Right forelimb (tissue), 1 donor: ENCODE results near the gene RALGPS1.

Source experiments
- DNase-seq: peaks from one replicate; pipeline ENCODE4 v3.0.0-alpha.2; 2018

Gene RALGPS1

DNA sequence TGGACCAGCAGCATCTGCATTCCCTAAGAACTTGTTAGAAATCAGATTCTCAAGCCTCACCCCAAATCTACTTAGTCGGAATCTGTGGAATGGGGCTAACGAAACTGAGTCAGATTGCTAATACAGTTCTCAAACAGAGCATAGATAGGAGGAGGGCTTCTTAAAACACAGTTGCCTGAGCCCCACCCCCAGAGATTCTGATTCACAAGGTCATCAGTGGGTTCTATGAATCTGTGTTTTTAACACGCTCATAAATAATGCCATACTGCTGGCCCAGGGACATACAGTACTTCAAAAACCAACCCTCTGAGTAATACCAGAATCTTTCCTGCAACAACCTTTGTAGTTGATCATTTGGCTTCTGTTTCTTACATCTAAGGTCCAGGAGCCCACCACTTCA lies 317.1 kb downstream of the RALGPS1 start:
- no peak for DNase-seq

GRCh38 chr9:127232833-127233549 lies 318.4 kb downstream of the RALGPS1 start:
- no peak for DNase-seq

GRCh38 chr9:127233550-127233949 lies 319.0 kb downstream of the RALGPS1 start:
- no peak for DNase-seq

DNA sequence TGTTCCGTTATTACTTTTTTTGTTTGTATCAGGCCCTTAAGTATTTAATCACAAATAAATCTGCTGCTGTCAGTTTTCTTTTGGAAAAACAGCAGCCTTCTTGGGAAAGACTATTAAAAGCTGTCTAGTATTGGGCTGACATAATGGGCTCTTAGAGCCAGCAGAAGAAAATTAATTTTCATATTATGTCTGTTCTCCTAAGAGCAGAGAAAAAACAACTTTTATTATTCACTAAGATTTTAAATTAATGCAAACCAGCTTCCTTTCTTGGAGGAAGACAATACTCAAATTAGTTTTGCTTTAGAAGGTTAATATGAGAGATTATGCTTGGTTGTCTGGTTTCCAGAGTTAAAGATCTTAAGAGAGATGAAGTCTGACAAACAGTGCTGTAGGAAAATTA lies 319.4 kb downstream of the RALGPS1 start:
- DNase-seq, result no peak

DNA sequence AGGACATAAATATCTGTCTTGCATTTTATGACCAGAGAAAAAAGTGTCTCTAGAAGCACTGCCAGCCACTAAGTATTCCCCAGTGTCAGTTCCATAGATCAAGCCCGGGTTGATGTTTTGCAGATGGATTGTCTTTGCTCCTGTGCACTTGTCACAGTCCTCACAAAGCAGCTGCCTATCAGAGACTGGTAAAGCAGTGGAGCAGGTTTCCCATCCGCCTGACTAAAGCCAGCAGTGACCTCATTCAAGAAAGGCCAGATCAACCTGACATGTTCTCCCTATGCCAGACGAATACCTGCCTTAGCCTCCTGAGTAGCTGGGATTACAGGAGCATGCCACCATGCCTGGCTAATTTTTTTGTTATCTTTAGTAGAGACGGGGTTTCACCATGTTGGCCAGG lies 323.2 kb downstream of the RALGPS1 start:
- no peak for DNase-seq

DNA sequence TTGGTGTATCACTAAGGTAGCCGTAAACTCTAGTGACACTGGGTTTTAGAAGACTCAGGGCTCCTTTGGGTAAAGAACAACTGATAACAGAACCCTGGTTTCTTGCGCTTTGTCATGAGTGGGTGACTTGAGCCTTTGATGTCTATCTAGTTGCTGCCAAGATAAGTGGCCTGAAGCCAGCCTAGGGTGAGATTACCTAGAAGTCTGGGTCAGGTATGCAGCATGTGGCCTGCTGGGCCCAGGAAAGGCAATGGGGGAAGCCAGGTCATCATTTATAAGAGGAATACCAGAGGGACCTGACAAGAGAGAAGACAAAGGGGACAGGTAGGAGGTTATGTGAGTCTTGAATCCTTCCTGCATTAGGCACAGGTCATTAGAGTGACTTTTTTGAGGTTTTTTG lies 326.8 kb downstream of the RALGPS1 start:
- DNase-seq, result no peak

DNA sequence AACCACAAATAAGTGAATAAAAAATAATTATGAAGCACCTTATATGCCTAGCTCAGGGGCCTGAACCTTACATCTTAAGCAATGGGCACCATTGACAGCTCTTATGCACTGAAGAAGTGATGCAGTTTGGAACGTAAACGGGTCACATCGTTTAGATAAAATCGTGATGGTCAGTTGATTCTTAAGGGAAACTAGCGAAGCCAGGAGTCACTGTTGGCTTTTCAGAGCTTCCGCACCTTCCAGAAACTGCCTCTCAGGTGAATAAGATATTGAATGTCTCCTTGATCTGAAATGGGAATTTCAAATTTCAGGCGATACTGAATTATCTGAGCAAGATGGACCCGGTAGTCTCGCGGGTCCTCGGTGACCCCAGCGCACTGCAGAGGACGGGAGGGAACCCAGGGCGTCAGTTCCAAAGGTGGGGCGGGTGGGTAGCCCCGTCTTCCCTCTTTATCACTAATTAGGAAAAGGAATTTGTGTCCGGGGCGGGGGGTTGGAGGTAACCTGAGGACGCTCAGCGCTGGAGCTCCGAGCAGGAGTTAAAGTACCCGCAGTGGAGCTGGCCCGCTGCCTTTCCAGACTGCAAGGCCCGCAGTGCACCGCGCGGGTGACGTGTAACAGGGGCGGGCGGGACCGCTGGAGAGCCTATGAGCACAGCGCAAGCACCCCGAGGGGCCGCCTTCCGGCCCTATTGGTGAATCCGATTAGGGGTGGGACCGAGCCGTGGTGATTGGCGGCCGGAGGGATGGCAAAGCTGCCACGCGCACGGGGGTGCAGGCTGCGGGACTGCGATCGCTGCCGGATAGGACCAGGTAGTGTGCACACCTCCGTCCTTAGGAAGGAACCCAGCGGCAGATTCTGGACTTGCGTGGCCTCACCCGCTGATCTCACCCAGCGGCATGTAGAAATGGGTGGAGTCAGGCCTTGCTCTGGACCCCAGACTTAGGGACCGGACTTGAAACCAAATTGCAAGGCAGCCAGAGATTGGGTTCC lies 330.3 kb downstream of the RALGPS1 start:
- DNase-seq, result peak; percentile 97

GRCh38 chr9:127245637-127246164 lies 331.1 kb downstream of the RALGPS1 start:
- DNase-seq, result no peak

DNA sequence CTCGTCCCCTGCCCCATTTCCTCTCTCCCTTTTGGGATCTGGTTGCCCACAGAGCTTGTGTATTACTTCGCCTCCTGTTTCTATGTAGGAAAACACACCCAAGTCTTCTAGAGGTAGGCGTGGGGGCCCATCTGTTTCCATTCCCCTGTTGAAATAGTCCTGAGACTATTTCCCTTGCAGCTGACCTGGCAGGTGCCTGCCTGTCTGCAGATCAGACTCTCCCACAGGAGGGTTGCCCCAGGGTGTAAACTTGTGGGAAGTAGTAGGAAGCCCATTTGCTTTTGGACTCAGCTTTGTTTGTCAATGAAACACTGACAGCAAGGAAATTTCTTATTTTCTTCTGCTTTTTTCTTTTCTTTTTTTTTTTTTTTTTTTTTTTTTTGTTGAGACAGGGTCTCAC lies 333.7 kb downstream of the RALGPS1 start:
- no peak for DNase-seq

- DNase-seq, result no peak
Measured at GRCh38 chr9:127249877-127250276, 335.3 kb downstream of the RALGPS1 start.

DNA sequence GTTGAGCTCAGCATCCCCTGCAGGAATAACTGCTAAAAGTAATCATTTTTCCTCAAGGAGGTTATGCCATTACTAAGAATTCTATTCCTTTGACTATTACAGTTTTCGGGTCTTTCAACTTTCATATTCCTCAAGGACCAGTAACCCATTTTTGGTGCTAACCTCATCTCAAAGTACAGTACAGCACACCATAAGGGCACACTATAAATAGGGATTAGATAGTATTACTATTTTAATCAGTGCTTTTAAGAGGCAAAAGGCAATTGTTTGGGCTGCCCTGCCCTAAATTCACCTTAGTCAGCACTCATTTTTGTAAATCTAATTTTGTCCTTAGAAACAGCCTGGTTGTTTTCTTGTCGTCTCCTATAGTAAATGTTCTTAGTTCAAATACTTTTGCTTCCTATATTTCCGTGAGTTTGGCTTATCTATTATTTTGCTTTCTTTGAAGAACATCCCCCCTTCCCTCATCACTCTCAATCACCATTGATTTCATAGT lies 336.4 kb downstream of the RALGPS1 start:
- no peak for DNase-seq

DNA sequence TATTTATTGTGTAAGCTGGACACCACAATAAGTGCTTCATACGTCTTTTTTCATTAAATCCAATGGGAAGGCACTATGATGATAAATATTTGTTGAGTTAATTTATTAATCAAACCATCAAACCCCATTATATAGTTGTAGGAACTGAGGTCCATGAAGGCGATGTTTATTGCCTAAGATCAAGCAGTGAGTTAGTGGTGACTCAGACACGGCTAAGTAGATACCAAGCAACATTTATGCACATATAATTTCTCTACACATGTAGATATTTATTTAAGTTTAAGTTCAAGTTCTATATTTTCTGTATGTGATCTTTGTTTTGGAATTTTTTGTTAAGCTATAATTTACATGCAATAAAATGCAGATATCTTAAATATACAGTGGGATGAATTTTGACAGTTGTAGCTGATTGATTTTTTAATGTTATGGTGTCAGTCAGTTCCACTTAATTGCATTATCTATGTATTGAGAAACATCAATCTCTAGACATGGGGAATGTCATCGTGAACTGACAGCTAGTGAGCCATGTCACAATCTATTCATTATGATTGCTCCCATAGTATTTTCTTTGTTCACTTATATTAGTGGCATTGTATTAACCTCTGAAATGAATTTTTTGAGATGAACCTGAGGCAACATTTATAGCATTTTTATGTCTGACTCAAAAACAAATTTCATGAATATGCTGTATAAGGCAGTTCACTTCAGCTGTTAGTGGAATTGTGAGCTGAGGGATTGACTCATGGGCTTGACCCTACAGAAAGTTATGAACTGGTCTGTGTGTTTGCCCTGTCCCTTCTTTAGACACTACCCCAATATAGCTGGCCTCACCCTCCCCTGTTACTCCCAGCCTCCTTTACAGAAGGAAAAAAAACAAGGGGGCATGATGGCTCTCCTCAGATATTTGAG lies 338.1 kb downstream of the RALGPS1 start:
- DNase-seq, result no peak

DNA sequence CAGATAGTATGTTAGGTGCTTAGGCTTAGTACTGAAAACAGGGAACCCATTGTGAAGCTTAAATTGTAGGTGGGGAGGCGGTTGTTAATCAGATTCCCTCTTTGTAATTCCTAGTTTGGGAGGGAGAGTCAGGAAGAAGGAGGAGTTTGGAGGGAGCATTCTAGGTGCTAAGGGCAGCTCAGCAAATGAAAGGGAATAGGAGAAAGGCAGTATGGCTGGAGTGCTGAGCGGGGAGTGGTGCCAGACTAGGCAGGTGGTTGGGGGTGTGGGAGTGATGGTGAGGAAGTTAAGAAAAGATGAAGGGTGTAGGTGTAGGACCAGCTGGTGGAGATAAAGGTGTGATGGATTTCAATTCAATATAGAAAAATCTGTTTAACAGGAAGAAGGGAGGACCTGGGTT lies 338.9 kb downstream of the RALGPS1 start:
- no peak for DNase-seq

DNA sequence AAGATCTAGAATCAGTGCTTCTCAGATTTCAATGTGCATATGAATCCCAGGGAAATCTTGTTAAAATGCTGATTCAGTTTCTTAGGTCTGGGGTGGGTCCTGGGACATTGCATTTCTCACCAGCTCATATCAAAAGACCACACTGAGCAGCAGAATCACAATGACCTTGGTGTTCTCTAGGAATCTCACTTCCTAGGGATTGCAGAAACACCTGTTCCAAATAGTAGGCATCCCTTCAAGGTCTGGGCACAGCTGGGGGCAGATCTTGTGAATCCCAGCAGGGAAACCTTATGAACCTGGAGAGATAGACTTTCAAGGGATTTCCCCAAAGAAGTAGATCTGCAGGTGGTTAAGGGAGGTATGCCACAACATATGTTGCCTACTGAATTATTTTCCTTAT lies 341.1 kb downstream of the RALGPS1 start:
- DNase-seq, result no peak

DNA sequence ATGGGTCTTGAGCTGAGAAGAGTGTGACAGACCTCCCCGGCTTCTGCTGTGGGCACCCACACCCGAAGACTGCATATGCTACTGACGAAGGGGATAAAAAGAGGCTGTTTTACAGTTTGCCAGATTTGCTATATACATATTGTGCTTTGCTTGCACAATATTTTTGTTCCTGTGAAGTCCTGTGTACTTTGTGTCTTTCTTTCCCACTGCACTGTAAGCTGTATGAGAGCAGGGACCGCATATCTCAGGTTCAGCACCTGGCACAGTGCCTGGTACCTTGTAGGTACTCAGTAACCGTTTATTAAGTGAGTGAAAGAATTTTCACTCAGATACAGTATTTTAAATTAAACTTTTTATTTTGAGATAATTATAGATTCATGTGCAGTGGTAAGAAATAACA lies 341.7 kb downstream of the RALGPS1 start:
- DNase-seq, result no peak

DNA sequence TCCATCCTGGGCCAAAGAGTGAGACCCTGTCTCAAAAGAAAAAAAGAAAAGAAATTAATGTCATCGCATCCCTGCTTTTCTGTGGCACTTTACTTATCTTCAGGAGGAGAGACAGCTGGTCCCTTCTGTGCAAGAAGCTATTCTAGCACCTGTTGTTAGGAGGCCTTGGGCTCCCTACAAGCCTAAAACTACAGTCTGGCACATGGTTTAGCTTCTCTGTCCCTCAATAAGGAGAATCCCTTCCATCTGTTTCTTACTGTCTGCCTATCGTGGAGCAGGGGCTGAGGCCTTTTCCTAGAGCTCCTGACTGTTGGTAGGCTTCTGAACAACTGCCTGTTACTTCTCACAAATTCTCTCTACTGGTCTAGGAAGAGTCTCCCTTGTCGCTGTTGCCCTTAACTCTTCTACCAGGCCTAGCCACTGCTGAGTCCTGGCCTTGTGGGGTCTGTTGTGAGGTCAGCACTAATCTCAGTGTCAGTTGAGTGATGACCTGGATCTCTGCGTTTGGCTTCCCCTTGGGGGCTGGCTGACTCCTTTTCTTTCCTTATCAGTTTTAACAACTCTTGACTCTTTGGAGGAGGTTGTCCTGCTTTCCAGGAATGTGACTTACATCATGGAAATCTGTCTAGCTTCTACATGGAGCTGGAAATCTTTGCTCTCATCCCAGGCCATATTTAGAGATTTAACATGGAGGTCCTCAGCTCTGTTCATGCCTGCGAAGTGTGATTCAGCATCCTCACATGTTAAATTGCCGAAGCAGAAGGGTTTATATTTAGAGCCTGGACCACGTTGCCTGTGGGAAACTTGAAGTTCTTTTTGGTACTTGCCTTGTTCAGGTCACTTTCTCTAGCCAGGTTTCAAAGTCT lies 344.3 kb downstream of the RALGPS1 start:
- DNase-seq, result no peak

DNA sequence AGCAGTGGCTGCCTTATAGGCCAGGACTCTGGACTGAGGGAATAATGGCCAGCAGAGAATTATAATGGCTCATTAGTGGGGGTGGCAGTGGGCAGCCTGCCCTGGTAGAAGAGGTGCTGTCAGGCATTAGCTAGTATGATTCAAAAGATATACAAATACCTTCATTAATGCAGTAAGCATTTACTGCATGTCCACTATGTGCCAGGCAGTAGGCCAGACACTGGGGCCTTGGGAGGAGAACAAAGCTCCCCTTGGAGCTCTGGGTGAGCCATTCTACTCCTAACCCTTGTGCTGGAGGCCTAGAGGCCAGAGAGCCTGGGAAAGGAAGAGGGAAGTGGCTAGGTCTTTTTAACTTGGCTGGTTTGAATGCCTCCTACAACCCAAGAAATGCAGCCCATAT lies 348.0 kb downstream of the RALGPS1 start:
- DNase-seq, result no peak

DNA sequence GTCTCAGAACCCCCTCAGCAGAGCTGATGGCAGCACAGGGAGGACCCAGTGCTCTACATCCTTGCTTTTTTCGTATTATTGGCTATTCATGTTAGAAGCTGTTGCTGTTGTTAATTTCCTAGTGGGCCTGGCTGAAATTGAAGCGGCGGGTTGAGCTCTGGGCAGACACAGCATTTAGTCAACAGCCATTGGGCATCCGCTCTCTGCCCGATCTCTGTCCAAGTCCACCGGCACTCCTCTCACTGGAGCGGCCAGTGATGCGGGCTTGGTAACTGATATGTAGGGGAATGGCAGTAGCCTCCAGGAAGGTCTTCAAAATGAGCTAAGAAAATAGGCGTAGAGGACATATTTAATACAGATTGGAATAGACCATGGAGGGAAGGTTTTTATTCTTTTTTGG lies 348.7 kb downstream of the RALGPS1 start:
- DNase-seq, result no peak

GRCh38 chr9:127263664-127264063 lies 349.1 kb downstream of the RALGPS1 start:
- DNase-seq, result no peak

- no peak for DNase-seq
Measured at GRCh38 chr9:127264462-127265219, 350.1 kb downstream of the RALGPS1 start, which contains the start of gene GARNL3. GARNL3 (plus strand) TSS chr9:127264774; CDS start chr9:127264878, 104 bp downstream.
